Stimulated activated memory B cell treated with anti-CD40 and anti-IgM and Interleukin-4, amounts not matched to agents 10 μg/mL and 1 μg/mL and 100 μg/mL, for 72 hours (primary cell): ENCODE data around the gene ENPEP.

Source experiments
- ATAC-seq: fragments of 150-1000 bp; cut with Tn5 transposase; 2 replicates; pipeline ENCODE4 v1.10.0; 2021
- H3K27ac Mint-ChIP-seq: one replicate; pipeline ENCODE4 v1.8.0; 2022; ENCODE audit warnings: mild to moderate bottlenecking, mixed read lengths
- H3K27me3 Mint-ChIP-seq: one replicate; pipeline ENCODE4 v1.8.0; 2022; ENCODE audit warnings: mixed read lengths
- H3K36me3 Mint-ChIP-seq: one replicate; pipeline ENCODE4 v1.8.0; 2022; ENCODE audit warnings: mixed read lengths
- H3K4me1 Mint-ChIP-seq: one replicate; pipeline ENCODE4 v1.8.0; 2022; ENCODE audit warnings: mixed read lengths
- H3K4me3 Mint-ChIP-seq: one replicate; pipeline ENCODE4 v1.8.0; 2022; ENCODE audit warnings: mild to moderate bottlenecking, moderate library complexity, mixed read lengths
- H3K9me3 Mint-ChIP-seq: one replicate; pipeline ENCODE4 v1.8.0; 2022; ENCODE audit warnings: mixed read lengths

The ENPEP gene

DNA sequence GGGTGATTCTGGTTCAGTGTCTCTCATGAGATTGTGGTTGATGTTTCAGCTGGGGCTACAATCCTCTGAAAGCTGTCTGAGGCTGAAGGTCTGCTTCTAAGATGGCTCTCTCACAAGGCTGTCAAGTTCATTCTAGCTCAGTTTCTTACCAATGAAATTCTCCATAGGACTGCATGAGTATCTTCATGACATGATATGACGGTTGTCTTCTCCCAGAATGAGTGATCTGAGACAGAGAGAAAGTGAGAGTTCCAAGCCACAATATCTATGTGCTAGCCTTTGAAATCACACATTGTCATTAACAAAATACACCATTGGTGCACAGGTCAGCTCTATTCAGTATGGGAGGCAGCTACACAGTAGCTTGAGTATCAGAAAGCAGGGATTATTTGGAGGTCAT, 119.6 kb downstream of the ENPEP start:
- H3K4me3 Mint-ChIP-seq, result no peak overlapping the region
- peaks cover 8% of the 10 kb centered on the region for H3K9me3 Mint-ChIP-seq
- ATAC-seq, result no peak
- no peak overlapping the region for H3K27ac Mint-ChIP-seq
- peaks cover 12% of the 10 kb centered on the region for H3K27me3 Mint-ChIP-seq
- H3K36me3 Mint-ChIP-seq, result no peaks in the 10 kb centered on the region
- H3K4me1 Mint-ChIP-seq, result no peaks in the 10 kb centered on the region

DNA sequence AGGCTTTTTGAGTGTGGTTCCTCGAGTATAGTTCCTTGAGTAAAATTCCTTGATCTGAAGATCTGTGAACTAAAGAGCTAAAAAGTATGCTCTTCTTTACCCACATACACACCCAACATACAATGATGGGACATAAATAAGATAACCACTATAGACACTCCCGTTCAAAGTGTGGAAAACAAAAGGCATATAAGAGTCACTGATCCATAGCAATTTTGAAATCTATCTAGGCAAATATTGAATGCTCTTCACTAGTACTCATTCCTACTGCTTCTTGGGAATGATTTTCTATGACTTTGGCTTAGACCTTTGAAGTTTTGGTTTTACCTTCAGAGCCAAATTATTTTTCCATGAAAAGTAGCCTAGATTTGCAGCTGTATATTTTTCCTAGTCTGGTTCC, 120.5 kb downstream of the ENPEP start:
- Mint-ChIP-seq H3K9me3 (peaks cover 11% of the 10 kb centered on the region), H3K4me3 (no peak overlapping the region), H3K27me3 (peaks cover 20% of the 10 kb centered on the region), H3K27ac (no peak overlapping the region), H3K4me1 (no peaks in the 10 kb centered on the region), H3K36me3 (no peaks in the 10 kb centered on the region)
- ATAC-seq, result no peak

DNA sequence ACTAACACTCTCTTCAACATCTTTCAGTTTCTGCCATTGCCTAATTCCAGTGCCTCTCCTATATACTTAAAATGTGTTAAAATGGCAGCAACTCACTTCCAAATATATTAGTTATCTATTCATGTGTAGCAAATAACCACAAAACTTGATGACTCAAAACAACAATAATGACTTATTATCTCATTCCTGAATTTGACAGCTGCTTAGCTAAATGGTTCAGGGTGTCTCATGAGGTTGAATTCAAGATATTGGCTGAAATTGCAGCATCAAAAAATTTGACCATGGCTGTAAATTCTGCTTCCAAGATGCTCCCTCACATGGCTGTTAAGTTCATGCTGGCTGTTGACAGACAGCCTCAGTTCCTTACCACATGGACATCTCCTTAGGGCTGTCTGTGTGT, 121.6 kb downstream of the ENPEP start:
- H3K27ac Mint-ChIP-seq, result no peak overlapping the region
- H3K27me3 Mint-ChIP-seq, result peaks cover 20% of the 10 kb centered on the region
- no peaks in the 10 kb centered on the region for H3K4me1 Mint-ChIP-seq
- ATAC-seq, result no peak
- peaks cover 10% of the 10 kb centered on the region for H3K9me3 Mint-ChIP-seq
- H3K4me3 Mint-ChIP-seq, result no peak overlapping the region
- no peaks in the 10 kb centered on the region for H3K36me3 Mint-ChIP-seq

DNA sequence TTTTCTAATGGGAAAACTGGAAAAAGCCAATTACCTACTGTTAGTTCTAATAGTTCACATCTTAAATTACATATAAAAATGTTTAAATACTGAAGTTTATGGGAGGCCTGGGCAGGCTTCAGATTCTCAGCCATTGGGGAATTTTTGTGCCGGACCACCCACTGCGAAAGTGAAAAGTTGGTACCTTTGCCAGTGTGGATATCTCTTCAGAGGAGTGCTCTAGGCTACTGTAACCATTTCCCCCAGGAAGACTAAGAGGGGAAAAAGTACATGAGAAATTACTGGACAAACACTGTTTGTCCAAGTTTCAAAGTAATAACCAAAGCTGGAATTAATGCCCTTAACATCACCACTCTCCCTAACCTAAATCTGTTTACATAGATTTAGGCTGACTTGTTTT, 126.1 kb downstream of the ENPEP start:
- Mint-ChIP-seq H3K4me1 (no peaks in the 10 kb centered on the region), H3K4me3 (no peak overlapping the region), H3K9me3 (peaks cover 3% of the 10 kb centered on the region), H3K27ac (no peak overlapping the region), H3K27me3 (peaks cover 20% of the 10 kb centered on the region), H3K36me3 (no peaks in the 10 kb centered on the region)
- ATAC-seq, result no peak

DNA sequence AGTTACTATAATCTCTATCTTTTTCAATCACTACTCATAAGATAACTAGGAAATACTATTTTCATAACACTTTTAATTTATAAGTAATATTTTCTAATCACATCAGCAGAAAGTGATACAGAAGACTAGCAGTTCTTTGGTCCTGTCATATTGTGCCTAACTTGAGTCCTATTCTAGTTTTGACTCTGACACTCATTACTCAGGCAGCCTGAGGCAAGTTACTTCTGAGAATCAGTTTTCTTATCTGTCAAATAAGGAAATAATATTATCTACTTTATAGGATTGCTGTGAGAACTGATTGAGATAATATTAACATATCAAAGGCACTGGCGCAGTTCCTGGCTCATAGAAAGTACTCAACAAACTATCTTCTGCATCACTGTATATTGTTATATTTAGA, 129.1 kb downstream of the ENPEP start:
- H3K36me3 Mint-ChIP-seq, result no peaks in the 10 kb centered on the region
- no peak overlapping the region for H3K27ac Mint-ChIP-seq
- H3K27me3 Mint-ChIP-seq, result peaks cover 40% of the 10 kb centered on the region
- ATAC-seq, result no peak
- H3K4me3 Mint-ChIP-seq, result no peak overlapping the region
- peaks cover 3% of the 10 kb centered on the region for H3K9me3 Mint-ChIP-seq
- H3K4me1 Mint-ChIP-seq, result no peaks in the 10 kb centered on the region

DNA sequence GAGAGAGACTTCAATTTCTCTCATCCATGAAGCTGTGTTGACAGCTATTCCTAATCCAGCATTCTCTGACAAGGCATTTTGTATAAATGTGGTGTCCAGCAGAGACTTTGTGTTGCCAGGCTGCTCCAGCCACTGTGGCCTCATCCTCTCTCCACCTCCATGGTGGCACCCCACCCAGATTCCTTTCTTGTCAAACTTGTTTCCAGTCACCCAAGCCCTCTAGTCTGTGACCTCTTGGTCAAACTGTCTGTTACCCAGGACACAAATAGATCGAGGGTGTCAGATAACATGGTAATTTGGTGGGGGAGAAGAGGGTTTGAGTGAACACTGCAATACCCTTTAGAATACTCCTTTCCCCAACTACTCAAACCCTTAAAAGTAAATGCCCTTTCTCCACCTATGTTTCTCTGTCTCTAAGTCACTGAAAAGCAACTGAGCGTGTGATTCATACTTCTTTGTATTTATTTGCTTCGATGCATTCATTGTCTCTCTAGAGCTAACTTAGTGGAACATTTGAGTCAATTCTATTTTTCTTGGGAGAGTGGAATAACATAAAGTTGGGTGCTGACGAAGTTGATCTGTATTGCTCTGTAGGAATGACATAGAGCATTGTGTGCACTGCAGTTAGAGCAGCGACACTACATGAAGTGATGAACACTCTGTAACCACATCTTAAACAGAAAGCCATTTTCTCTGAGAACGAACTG, 133.2 kb downstream of the ENPEP start:
- Mint-ChIP-seq H3K9me3 (no peaks in the 10 kb centered on the region), H3K27ac (no peak overlapping the region), H3K27me3 (peaks cover 60% of the 10 kb centered on the region), H3K36me3 (no peaks in the 10 kb centered on the region), H3K4me3 (no peak overlapping the region), H3K4me1 (no peaks in the 10 kb centered on the region)
- ATAC-seq, result no peak

DNA sequence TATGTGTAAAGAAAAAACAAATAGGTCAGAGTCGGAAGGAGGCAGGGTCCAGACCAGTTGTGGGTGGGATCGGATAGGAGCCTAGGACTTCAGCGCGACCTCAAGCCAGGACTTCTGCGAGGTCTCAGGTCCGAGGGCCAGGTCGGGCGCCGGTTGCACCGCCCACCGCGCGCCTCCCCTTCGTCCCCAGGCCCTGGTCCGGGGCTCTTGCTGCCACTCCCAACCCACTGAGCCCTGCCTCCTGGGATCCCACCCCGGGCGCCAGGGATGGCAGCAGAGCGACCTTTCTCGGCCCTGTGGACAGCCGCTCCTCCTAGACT, 134.6 kb downstream of the ENPEP start:
- H3K27me3 Mint-ChIP-seq, result peaks cover 74% of the 10 kb centered on the region
- no peak overlapping the region for H3K4me3 Mint-ChIP-seq

DNA sequence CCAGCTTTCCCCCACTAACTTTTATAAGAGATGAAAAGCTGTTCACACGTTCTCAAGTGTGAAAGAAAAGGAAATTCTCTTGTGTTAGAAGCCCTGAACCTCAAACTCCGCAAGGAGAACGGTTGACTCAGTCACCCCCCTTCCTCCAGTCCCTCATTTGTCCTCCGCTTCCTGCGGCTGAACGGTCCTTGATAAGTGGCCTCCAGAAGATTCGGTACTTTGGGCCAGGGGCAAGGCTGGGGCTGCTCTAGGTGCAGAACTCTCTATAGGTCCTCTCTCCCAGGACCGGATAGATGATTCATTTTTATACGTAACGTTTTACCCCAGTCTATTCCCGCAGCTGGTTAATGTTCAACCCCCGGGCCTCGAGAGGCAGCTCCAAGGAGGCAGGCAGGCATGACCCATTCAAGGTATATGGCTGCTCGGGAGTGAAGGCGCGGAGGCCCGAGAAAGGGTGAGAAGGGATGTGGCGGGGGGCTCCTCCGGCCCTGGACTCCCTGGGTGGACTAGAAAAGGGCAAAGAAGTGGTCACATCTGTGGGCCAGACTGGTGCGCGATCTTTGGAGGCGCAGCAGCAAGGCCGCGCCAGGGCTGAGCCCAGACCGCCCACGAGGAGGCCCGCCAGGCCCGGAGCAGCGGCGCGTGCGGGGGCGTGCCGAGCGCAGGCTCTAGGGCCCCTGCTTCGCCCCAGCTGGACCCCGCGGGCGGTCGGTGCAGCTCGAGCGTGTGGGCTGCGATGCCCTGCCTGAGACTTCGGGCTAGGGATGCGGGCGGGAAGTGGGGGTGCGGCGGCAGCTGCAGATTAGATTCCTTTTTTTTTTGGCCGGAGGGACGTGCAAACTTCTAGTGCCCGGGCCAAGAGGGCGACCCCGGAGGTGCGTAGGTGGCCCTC, 135.2 kb downstream of the ENPEP start:
- Mint-ChIP-seq H3K36me3 (no peaks in the 10 kb centered on the region), H3K9me3 (no peaks in the 10 kb centered on the region), H3K27ac (no peak overlapping the region), H3K4me1 (no peaks in the 10 kb centered on the region), H3K27me3 (peaks cover 80% of the 10 kb centered on the region), H3K4me3 (no peak overlapping the region)
- ATAC-seq, result no peak

More for the DNA sequence above, 134.6 kb downstream of the ENPEP start:
- no peaks in the 10 kb centered on the region for H3K4me1 Mint-ChIP-seq
- H3K36me3 Mint-ChIP-seq, result no peaks in the 10 kb centered on the region
- H3K9me3 Mint-ChIP-seq, result no peaks in the 10 kb centered on the region
- ATAC-seq, result no peak
- no peak overlapping the region for H3K27ac Mint-ChIP-seq

DNA sequence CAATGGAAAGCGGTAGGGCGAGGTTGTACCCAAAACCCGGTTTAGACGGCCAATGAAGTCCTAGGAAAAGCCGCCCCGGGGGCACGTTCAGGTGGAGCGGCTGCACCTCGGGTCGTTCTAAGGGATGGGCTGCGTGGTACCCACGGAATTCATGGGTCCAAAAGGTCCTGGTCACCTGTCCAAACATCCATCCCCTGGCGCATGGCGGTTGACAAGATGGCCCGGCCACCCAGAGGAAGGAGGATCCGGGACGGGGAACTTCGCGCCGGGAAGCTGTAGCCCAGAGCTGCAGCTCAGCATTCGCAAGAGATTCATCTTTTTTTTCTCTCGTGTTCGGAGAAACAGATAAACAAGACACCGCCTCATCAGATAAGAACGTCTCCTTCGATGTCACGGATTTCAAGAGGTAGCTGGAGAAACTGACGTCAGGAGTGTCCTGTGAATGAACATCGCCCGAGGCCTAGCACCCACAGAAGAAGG, 136.1 kb downstream of the ENPEP start:
- Mint-ChIP-seq H3K4me1 (no peaks in the 10 kb centered on the region), H3K27ac (no peak overlapping the region), H3K4me3 (no peak overlapping the region), H3K27me3 (peaks cover 88% of the 10 kb centered on the region), H3K36me3 (no peaks in the 10 kb centered on the region), H3K9me3 (no peaks in the 10 kb centered on the region)
- ATAC-seq, result no peak

DNA sequence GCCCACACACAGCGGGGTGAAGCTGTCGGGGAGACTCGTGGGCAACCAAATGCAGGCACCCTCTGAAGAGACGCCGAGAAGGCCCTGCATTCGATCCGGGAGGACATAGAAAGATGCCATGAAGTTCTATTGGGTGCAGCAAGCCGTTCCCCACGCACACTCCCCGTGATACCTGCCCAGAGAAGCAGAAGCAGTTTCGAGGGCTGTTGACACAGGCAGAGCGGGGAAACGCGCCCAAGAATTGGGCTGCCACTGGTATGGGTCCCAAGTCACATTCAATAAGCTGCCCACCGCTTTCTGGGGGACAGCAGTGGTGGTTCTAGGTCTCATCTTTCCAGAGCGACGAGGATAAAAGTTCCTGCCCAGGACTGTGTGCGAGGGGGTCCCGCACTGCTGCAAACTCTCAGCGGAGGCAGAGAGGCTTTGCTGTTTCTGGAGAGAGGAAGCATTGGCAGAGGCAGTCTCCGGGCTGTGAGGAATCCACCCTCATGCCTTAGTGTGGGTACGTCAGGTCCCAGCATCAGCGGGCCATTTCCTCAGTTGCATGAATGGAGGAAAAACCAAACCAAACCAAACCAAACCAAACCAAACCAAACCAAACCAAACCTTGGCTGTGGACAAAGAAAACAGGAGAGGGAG, 136.8 kb downstream of the ENPEP start:
- Mint-ChIP-seq H3K9me3 (no peaks in the 10 kb centered on the region), H3K27ac (no peak overlapping the region), H3K36me3 (no peaks in the 10 kb centered on the region), H3K4me1 (no peaks in the 10 kb centered on the region), H3K27me3 (peaks cover 93% of the 10 kb centered on the region), H3K4me3 (no peak overlapping the region)
- no peak for ATAC-seq

DNA sequence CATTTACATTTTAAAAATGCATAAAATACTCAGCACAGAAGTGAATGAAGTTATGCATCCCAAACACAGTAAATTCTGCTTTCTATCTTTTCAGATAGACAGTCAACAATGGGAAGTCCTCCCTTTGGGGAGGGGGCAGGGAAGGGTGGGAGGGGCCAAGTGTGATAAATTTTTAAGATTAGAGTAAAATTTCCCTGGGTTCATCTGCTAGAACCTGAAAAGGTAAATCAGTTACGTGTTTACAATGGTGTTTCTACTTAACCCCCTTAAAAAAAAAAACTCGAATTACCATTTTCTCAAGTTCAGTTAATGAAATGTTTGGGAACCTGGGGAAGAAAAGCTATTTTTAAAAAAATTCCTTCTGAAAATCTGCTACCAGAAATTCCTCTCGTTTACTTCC, 137.8 kb downstream of the ENPEP start:
- Mint-ChIP-seq H3K36me3 (no peaks in the 10 kb centered on the region), H3K4me1 (no peaks in the 10 kb centered on the region), H3K27me3 (peaks cover 93% of the 10 kb centered on the region), H3K9me3 (no peaks in the 10 kb centered on the region), H3K27ac (no peak overlapping the region), H3K4me3 (no peak overlapping the region)
- ATAC-seq, result no peak

DNA sequence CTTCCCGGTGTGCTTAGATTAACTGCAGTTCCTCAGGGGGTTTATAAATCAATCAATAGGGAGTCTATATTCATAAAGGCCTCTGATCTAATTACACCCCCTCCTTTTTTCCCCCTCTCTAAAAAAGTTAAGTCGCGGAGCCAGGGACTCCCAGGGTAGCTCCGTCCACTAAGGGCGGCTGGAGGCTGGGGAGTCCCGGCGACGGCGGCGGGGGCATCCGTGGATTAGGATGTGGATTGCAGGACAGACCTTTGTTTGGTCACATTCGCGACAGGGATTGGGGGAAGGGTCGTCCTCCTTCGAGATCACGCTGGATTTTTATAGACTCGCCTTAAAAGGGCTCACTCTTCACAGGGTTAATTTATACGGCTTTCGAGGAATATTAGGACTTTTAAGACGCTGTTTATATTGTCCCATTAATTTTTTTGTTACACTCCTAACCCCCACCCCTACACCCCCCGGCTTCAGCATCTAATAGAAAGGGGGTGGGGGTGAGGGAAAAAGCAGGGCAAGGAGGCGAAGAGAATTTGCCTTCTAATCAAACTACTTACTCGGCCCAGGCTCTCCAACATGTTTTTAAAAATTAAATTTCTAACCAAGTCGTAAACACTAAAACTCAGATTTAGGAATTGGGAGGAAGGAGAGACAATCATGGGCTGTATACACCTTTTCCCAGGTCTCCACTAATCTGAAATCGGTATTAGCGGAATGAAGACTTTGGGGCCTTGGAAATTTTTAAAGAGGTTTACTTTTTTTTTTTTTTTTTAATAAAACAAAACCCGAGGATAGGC, 138.4 kb downstream of the ENPEP start:
- peaks cover 93% of the 10 kb centered on the region for H3K27me3 Mint-ChIP-seq
- H3K27ac Mint-ChIP-seq, result no peak overlapping the region
- no peaks in the 10 kb centered on the region for H3K36me3 Mint-ChIP-seq
- H3K4me3 Mint-ChIP-seq, result no peak overlapping the region
- no peak for ATAC-seq
- peaks cover 1% of the 10 kb centered on the region for H3K4me1 Mint-ChIP-seq
- no peaks in the 10 kb centered on the region for H3K9me3 Mint-ChIP-seq
